SK-N-SH treated with all-trans-retinoic acid at 6 μM for 48 hours (cell line): Measurements from ENCODE around the gene GABBR2.

ENCODE experiments used
- ATAC-seq: fragments of 200-7000 bp; cut with Tn5 transposase; 3 replicates; pipeline ENCODE4 v1.9.1; 2020; ENCODE audit warnings: mild to moderate bottlenecking, moderate library complexity
- ARNTL ChIP-seq: fragments of 450-650 bp; formaldehyde crosslinking; IDR thresholded peaks from 2 replicates; pipeline ENCODE4 v1.5.0; 2020; ENCODE audit warnings: low read depth, mild to moderate bottlenecking, moderate library complexity, borderline replicate concordance
- CREB5 ChIP-seq: fragments of 250-450 bp; sonication (Bioruptor Pico); IDR thresholded peaks from 2 replicates; pipeline ENCODE4 v1.5.1; 2020; ENCODE audit warnings: low read depth, mild to moderate bottlenecking, moderate library complexity
- CSDC2 ChIP-seq: fragments of 250-450 bp; sonication (Bioruptor Pico); IDR thresholded peaks from 2 replicates; pipeline ENCODE4 v1.5.0; 2020; ENCODE audit warnings: mild to moderate bottlenecking, moderate library complexity
- ESRRG ChIP-seq: fragments of 250-450 bp; sonication (Bioruptor Pico); IDR thresholded peaks from 2 replicates; pipeline ENCODE4 v1.6.1; 2021; ENCODE audit warnings: mild to moderate bottlenecking
- GLIS3 ChIP-seq: fragments of 250-450 bp; sonication (Bioruptor Pico); IDR thresholded peaks from 2 replicates; pipeline ENCODE4 v1.5.0; 2020; ENCODE audit warnings: mild to moderate bottlenecking, moderate library complexity
- ISL1 ChIP-seq: fragments of 250-450 bp; sonication (Bioruptor Pico); IDR thresholded peaks from 2 replicates; pipeline ENCODE4 v2.1.2; 2022; ENCODE audit warnings: mild to moderate bottlenecking, moderate library complexity
- OSR1 ChIP-seq: fragments of 250-450 bp; sonication (Bioruptor Pico); IDR thresholded peaks from 2 replicates; pipeline ENCODE4 v1.8.0; 2022; ENCODE audit warnings: moderate library complexity, mild to moderate bottlenecking, inconsistent platforms
- PPARA ChIP-seq: fragments of 250-450 bp; sonication (Bioruptor Pico); IDR thresholded peaks from 2 replicates; pipeline ENCODE4 v1.5.0; 2020; ENCODE audit warnings: mild to moderate bottlenecking, borderline replicate concordance
- RARB ChIP-seq: fragments of 250-450 bp; sonication (Bioruptor Pico); IDR thresholded peaks from 2 replicates; pipeline ENCODE4 v1.8.0; 2021; ENCODE audit warnings: mild to moderate bottlenecking, moderate library complexity
- SNAI2 ChIP-seq: fragments of 250-450 bp; sonication (Bioruptor Pico); IDR thresholded peaks from 2 replicates; pipeline ENCODE4 v1.5.0; 2020; ENCODE audit warnings: mild to moderate bottlenecking, moderate library complexity
- TCF4 ChIP-seq: fragments of 250-450 bp; sonication (Bioruptor Pico); IDR thresholded peaks from 2 replicates; pipeline ENCODE4 v1.8.0; 2021; ENCODE audit warnings: mild to moderate bottlenecking, moderate library complexity, borderline replicate concordance
- TOX ChIP-seq: fragments of 250-450 bp; sonication (Bioruptor Pico); IDR thresholded peaks from 2 replicates; pipeline ENCODE4 v1.8.0; 2021; ENCODE audit warnings: mild to moderate bottlenecking, moderate library complexity, borderline replicate concordance
- ZC3H10 ChIP-seq: fragments of 250-450 bp; sonication (Bioruptor Pico); IDR thresholded peaks from 2 replicates; pipeline ENCODE4 v1.5.1; 2021; ENCODE audit warnings: mild to moderate bottlenecking, moderate library complexity
- ZFP3 ChIP-seq: fragments of 250-450 bp; sonication (Bioruptor Pico); IDR thresholded peaks from 2 replicates; pipeline ENCODE4 v1.5.0; 2020; ENCODE audit warnings: mild to moderate bottlenecking, moderate library complexity
- ZFP30 ChIP-seq: fragments of 450-650 bp; formaldehyde crosslinking; IDR thresholded peaks from 2 replicates; pipeline ENCODE4 v1.5.0; 2022; ENCODE audit warnings: mild to moderate bottlenecking, moderate library complexity
- ZNF70 ChIP-seq: fragments of 450-650 bp; formaldehyde crosslinking; IDR thresholded peaks from 2 replicates; pipeline ENCODE4 v1.5.0; 2020; ENCODE audit warnings: mild to moderate bottlenecking, moderate library complexity
- ZNF8 ChIP-seq: fragments of 450-650 bp; formaldehyde crosslinking; IDR thresholded peaks from 2 replicates; pipeline ENCODE4 v1.5.0; 2020; ENCODE audit warnings: mild to moderate bottlenecking, moderate library complexity
- TF ChIP-seq, protein P1 (sequence below): fragments of 250-450 bp; sonication (Bioruptor Pico); IDR thresholded peaks from 2 replicates; pipeline ENCODE4 v1.5.1; 2021; ENCODE audit warnings: mild to moderate bottlenecking, moderate library complexity
- TF ChIP-seq, protein P2 (sequence below): fragments of 250-450 bp; sonication (Bioruptor Pico); IDR thresholded peaks from 2 replicates; pipeline ENCODE4 v1.8.0; 2020; ENCODE audit warnings: mild to moderate bottlenecking, moderate library complexity, borderline replicate concordance
- TF ChIP-seq, protein P3 (sequence below): fragments of 250-450 bp; sonication (Bioruptor Pico); IDR thresholded peaks from 2 replicates; pipeline ENCODE4 v1.5.0; 2020; ENCODE audit warnings: mild to moderate bottlenecking, moderate library complexity

GABBR2 gene

GRCh38 chr9:98438666-98439065 lies 270.1 kb downstream of the GABBR2 start:
- no peak for ATAC-seq
- TF ChIP-seq, protein P1, sequence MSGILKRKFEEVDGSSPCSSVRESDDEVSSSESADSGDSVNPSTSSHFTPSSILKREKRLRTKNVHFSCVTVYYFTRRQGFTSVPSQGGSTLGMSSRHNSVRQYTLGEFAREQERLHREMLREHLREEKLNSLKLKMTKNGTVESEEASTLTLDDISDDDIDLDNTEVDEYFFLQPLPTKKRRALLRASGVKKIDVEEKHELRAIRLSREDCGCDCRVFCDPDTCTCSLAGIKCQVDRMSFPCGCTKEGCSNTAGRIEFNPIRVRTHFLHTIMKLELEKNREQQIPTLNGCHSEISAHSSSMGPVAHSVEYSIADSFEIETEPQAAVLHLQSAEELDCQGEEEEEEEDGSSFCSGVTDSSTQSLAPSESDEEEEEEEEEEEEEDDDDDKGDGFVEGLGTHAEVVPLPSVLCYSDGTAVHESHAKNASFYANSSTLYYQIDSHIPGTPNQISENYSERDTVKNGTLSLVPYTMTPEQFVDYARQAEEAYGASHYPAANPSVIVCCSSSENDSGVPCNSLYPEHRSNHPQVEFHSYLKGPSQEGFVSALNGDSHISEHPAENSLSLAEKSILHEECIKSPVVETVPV (CRISPR knock-in tag), result no peak
- TF ChIP-seq OSR1 (CRISPR knock-in tag), result no peak
- TF ChIP-seq, protein P2, sequence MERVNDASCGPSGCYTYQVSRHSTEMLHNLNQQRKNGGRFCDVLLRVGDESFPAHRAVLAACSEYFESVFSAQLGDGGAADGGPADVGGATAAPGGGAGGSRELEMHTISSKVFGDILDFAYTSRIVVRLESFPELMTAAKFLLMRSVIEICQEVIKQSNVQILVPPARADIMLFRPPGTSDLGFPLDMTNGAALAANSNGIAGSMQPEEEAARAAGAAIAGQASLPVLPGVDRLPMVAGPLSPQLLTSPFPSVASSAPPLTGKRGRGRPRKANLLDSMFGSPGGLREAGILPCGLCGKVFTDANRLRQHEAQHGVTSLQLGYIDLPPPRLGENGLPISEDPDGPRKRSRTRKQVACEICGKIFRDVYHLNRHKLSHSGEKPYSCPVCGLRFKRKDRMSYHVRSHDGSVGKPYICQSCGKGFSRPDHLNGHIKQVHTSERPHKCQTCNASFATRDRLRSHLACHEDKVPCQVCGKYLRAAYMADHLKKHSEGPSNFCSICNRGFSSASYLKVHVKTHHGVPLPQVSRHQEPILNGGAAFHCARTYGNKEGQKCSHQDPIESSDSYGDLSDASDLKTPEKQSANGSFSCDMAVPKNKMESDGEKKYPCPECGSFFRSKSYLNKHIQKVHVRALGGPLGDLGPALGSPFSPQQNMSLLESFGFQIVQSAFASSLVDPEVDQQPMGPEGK (CRISPR knock-in tag), result no peak

DNA sequence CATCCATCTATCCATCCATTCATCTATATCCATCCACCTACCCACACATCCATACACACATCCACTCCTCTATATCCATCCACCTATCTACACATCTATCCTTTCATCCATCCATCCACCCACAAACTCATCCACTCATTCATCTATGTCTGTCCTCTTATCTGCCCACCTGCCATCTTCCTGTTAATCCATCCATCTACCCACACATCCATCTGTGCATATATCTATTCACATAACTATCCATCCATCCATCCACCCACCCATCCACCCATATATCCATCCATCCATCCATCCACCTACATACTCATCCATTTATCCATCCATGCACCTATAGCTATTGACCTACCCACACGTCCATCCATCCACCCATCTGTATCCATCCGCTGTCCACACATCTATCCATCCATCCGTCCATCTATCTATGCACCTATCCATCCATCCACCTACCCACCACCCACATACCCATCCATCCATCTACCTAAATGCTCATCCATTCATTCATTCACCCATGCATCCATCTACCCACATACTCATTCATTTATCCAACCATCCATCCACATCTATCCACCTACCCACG lies 271.2 kb downstream of the GABBR2 start:
- TF ChIP-seq SNAI2 (CRISPR knock-in tag) (no peak), CREB5 (CRISPR knock-in tag) (no peak), ISL1 (CRISPR knock-in tag) (no peak)
- TF ChIP-seq, protein P2 (CRISPR knock-in tag), result no peak
- ATAC-seq, result no peak

DNA sequence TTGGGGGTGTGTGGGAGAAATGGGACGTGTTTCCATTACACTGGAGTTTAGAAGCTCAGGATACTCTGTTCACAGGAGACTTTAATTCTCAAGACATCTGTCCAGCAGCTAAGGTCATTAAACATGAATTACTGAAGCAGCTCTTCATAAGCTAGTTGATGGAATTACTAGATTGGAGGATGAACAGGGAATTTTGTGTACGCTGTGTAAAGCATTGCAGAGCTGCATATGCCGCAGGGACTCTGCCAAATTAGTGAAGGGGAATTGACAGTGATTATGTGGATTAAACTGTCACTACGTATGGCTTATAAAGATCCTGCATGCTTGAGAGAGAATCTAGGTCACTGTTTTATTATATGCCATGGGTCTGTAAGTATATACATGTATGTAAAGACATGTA lies 275.8 kb downstream of the GABBR2 start:
- TF ChIP-seq SNAI2 (CRISPR knock-in tag) (no peak), CREB5 (CRISPR knock-in tag) (no peak), ZNF8 (no peak), ZC3H10 (CRISPR knock-in tag) (no peak), PPARA (CRISPR knock-in tag) (no peak), TCF4 (CRISPR knock-in tag) (no peak), ESRRG (CRISPR knock-in tag) (no peak), CSDC2 (no peak), ZNF70 (CRISPR knock-in tag) (no peak), RARB (CRISPR knock-in tag) (no peak), ZFP30 (CRISPR knock-in tag) (no peak), OSR1 (CRISPR knock-in tag) (no peak), ARNTL (CRISPR knock-in tag) (no peak), ISL1 (CRISPR knock-in tag) (no peak), GLIS3 (CRISPR knock-in tag) (no peak), ZFP3 (CRISPR knock-in tag) (no peak), TOX (no peak)
- TF ChIP-seq, protein P3, sequence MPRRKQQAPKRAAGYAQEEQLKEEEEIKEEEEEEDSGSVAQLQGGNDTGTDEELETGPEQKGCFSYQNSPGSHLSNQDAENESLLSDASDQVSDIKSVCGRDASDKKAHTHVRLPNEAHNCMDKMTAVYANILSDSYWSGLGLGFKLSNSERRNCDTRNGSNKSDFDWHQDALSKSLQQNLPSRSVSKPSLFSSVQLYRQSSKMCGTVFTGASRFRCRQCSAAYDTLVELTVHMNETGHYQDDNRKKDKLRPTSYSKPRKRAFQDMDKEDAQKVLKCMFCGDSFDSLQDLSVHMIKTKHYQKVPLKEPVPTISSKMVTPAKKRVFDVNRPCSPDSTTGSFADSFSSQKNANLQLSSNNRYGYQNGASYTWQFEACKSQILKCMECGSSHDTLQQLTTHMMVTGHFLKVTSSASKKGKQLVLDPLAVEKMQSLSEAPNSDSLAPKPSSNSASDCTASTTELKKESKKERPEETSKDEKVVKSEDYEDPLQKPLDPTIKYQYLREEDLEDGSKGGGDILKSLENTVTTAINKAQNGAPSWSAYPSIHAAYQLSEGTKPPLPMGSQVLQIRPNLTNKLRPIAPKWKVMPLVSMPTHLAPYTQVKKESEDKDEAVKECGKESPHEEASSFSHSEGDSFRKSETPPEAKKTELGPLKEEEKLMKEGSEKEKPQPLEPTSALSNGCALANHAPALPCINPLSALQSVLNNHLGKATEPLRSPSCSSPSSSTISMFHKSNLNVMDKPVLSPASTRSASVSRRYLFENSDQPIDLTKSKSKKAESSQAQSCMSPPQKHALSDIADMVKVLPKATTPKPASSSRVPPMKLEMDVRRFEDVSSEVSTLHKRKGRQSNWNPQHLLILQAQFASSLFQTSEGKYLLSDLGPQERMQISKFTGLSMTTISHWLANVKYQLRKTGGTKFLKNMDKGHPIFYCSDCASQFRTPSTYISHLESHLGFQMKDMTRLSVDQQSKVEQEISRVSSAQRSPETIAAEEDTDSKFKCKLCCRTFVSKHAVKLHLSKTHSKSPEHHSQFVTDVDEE (CRISPR knock-in tag), result no peak
- TF ChIP-seq, protein P1 (CRISPR knock-in tag), result no peak
- TF ChIP-seq, protein P2 (CRISPR knock-in tag), result no peak
- TF ChIP-seq, all 23 proteins: peak for 0
- ATAC-seq, result no peak
